Measurements from ENCODE around the gene GRIN3B.

- no peak for TF ChIP-seq EZH2 (IDR thresholded peaks at IDR 0.05; ENCODE audit: borderline replicate concordance, low read depth, low read length)
- TF ChIP-seq LARP7 (IDR thresholded peaks at IDR 0.05): no peak
- no peak for TF ChIP-seq DPF2 (IDR thresholded peaks at IDR 0.05)
- no peak for TF ChIP-seq BRF1 (IDR thresholded peaks at IDR 0.05; ENCODE audit: borderline replicate concordance, extremely low read depth, insufficient read length)
- TF ChIP-seq ZNF561 (CRISPR knock-in tag; conservative IDR thresholded peaks at IDR 0.05): no peak
- TF ChIP-seq MAX (CRISPR knock-in tag; IDR thresholded peaks at IDR 0.05): no peak
- TF ChIP-seq ZNF639 (CRISPR knock-in tag; conservative IDR thresholded peaks at IDR 0.05 in 1 of 2, IDR thresholded peaks at IDR 0.05 in 1 of 2): no peak
- no peak for TF ChIP-seq ZBTB33 (CRISPR knock-in tag; IDR thresholded peaks at IDR 0.05)
- TF ChIP-seq ELK3 (CRISPR knock-in tag; IDR thresholded peaks at IDR 0.05): no peak
- no peak for TF ChIP-seq ZBTB43 (CRISPR knock-in tag; IDR thresholded peaks at IDR 0.05)
Measured at GRCh38 chr19:963486-963951, 36.7 kb upstream of the GRIN3B start.

All from K562 (cell line).